Keratinocyte (primary cell): ENCODE results near the gene LDLRAD4. TPM values are rescaled to one million over a fixed set of nuclear protein-coding genes. Genes with fewer than 3 reads are reported as not detected.

Experiments used
- DNase-seq: peaks from one replicate; pipeline ENCODE4 v3.0.0-alpha.2; 2011; ENCODE audit warnings: low read depth, missing footprints, low spot score
- FAIRE-seq: peaks from 2 replicates; lab custom pipeline; 2011; peaks lifted over from hg19 to GRCh38; lab: Jason Lieb, UNC
- H2AFZ ChIP-seq: 2 replicates; pipeline ENCODE4 v1.6.0; 2012; ENCODE audit warnings: low read length, control low read depth, inconsistent platforms; ENCODE audit not compliant: control insufficient read depth
- H3K27ac ChIP-seq: 2 replicates; pipeline ENCODE4 v1.5.1; 2011; ENCODE audit warnings: low read length; ENCODE audit not compliant: control insufficient read depth, insufficient read depth
- H3K27me3 ChIP-seq: 3 replicates; pipeline ENCODE4 v1.6.0; 2011; ENCODE audit warnings: low read length; ENCODE audit not compliant: control insufficient read depth, insufficient read depth; ENCODE audit errors: extremely low read depth
- H3K36me3 ChIP-seq, 2 experiments: 2 replicates in 1 of 2; 3 replicates in 1 of 2; pipeline ENCODE4 v1.5.1; 2011; ENCODE audit warnings: low read length in 2 of 2, mild to moderate bottlenecking in 1 of 2; ENCODE audit not compliant: control insufficient read depth in 2 of 2, insufficient read depth in 2 of 2; ENCODE audit errors: extremely low read depth in 1 of 2
- H3K4me1 ChIP-seq: 3 replicates; pipeline ENCODE4 v1.5.1; 2011; ENCODE audit warnings: low read length; ENCODE audit not compliant: control insufficient read depth, insufficient read depth; ENCODE audit errors: extremely low read depth
- H3K4me2 ChIP-seq: 3 replicates; pipeline ENCODE4 v1.6.0; 2011; ENCODE audit warnings: low read depth, low read length; ENCODE audit not compliant: control insufficient read depth, insufficient read depth; ENCODE audit errors: extremely low read depth
- H3K4me3 ChIP-seq, 3 experiments: fragments of 200-600 bp in 1 of 3; sonication (generic) in 1 of 3; 2 replicates in 2 of 3; 3 replicates in 1 of 3; pipeline ENCODE4 v1.5.1; 2011 to 2016; ENCODE audit warnings: low read length in 3 of 3, mild to moderate bottlenecking in 3 of 3, control low read depth in 2 of 3, inconsistent platforms in 1 of 3, low read depth in 1 of 3, mixed read lengths in 1 of 3, mixed run types in 1 of 3, moderate library complexity in 1 of 3; ENCODE audit not compliant: control insufficient read depth in 2 of 3, insufficient read depth in 2 of 3; ENCODE audit errors: extremely low read depth in 1 of 3
- H3K79me2 ChIP-seq: 2 replicates; pipeline ENCODE4 v1.6.0; 2012; ENCODE audit warnings: low read length; ENCODE audit not compliant: control insufficient read depth, insufficient read depth
- H3K9ac ChIP-seq: 3 replicates; pipeline ENCODE4 v1.6.0; 2011; ENCODE audit warnings: low read length; ENCODE audit not compliant: control insufficient read depth, insufficient read depth; ENCODE audit errors: extremely low read depth
- H3K9me1 ChIP-seq: 3 replicates; pipeline ENCODE4 v1.6.0; 2011; ENCODE audit warnings: low read length; ENCODE audit not compliant: control insufficient read depth, insufficient read depth; ENCODE audit errors: extremely low read depth
- H3K9me3 ChIP-seq: 2 replicates; pipeline ENCODE4 v1.5.1; 2012; ENCODE audit warnings: low read depth, low read length; ENCODE audit not compliant: control insufficient read depth
- H4K20me1 ChIP-seq: 3 replicates; pipeline ENCODE4 v1.6.0; 2011; ENCODE audit warnings: low read length; ENCODE audit not compliant: control insufficient read depth, insufficient read depth; ENCODE audit errors: extremely low read depth
- CTCF ChIP-seq, 3 experiments: IDR thresholded peaks in 1 of 3; conservative IDR thresholded peaks in 1 of 3; optimal IDR thresholded peaks in 1 of 3; 2 replicates in 2 of 3; 3 replicates in 1 of 3; pipeline versions ENCODE3 to v1.5.1; 2011; ENCODE audit warnings: low read length in 3 of 3, mild to moderate bottlenecking in 3 of 3, moderate library complexity in 2 of 3, control low read depth in 1 of 3, inconsistent platforms in 1 of 3; ENCODE audit not compliant: insufficient read depth in 2 of 3; ENCODE audit errors: extremely low read depth in 1 of 3
- EZH2 ChIP-seq: IDR thresholded peaks from one replicate; pipeline ENCODE4 v1.6.1; 2012; ENCODE audit warnings: inconsistent platforms, mild to moderate bottlenecking, low read length, moderate library complexity
- dilution Hi-C: fragments of 300-500 bp; cut with MboI; formaldehyde crosslinking; loops from one replicate; pipeline ENCODE4 v1.7.0; 2020; ENCODE audit warnings: low sequenced_read_pairs; ENCODE audit not compliant: extremely low pct_ligation_motif_present
- polyA plus RNA-seq, 5 experiments: library from polyadenylated mRNA; depleted of rRNA in 3 of 5; stranded (reverse) in 3 of 5; stranded (forward) in 1 of 5; unstranded in 1 of 5; fragments of >200 nt; gene quantifications; 1 replicate in 1 of 5; 2 replicates in 3 of 5; 3 replicates in 1 of 5; pipeline versions ENCODE4 v1.2.1 to v1.2.3, GENCODE V29; 2011 to 2012; ENCODE audit warnings: missing spikeins in 2 of 5, low read depth in 1 of 5, low replicate concordance in 1 of 5

The LDLRAD4 gene
- polyA plus RNA-seq, 1 donor (not counting 4 experiments of a cell fraction or from before 2014, with no cell fraction given), result not detected

GRCh38 chr18:13192970-13193369 lies 25.6 kb upstream of the LDLRAD4 start:
- Histone ChIP-seq H4K20me1 (no peaks in the 10 kb centered on the region), H3K79me2 (no peaks in the 10 kb centered on the region), H2AFZ (no peak overlapping the region), H3K9ac (no peak overlapping the region), H3K36me3 (no peaks in the 10 kb centered on the region), H3K4me2 (no peak overlapping the region), H3K4me3 (no peak overlapping the region), H3K27me3 (peaks cover under 1% of the 10 kb centered on the region), H3K4me1 (no peaks in the 10 kb centered on the region), H3K27ac (no peak overlapping the region), H3K9me3 (no peaks in the 10 kb centered on the region), H3K9me1 (no peaks in the 10 kb centered on the region)
- dilution Hi-C loops, result no loop called here
- DNase-seq (no peak), FAIRE-seq (no peak)
- TF ChIP-seq CTCF (optimal IDR thresholded peaks at IDR 0.05 in 1 of 3, IDR thresholded peaks at IDR 0.05 in 1 of 3, conservative IDR thresholded peaks at IDR 0.05 in 1 of 3; ENCODE audit: extremely low read depth in 1 of 3, insufficient read depth in 2 of 3, low read length in 3 of 3) (no peak), EZH2 (no peak)

GRCh38 chr18:13194239-13194638 lies 24.3 kb upstream of the LDLRAD4 start:
- H3K9me3 ChIP-seq, result no peaks in the 10 kb centered on the region
- DNase-seq (no peak), FAIRE-seq (no peak)
- no peaks in the 10 kb centered on the region for H3K9me1 ChIP-seq
- dilution Hi-C loops, result no loop called here
- TF ChIP-seq EZH2 (no peak), CTCF (optimal IDR thresholded peaks at IDR 0.05 in 1 of 3, IDR thresholded peaks at IDR 0.05 in 1 of 3, conservative IDR thresholded peaks at IDR 0.05 in 1 of 3; ENCODE audit: extremely low read depth in 1 of 3, insufficient read depth in 2 of 3, low read length in 3 of 3) (no peak)
- H3K79me2 ChIP-seq, result no peaks in the 10 kb centered on the region
- no peak overlapping the region for H3K4me2 ChIP-seq
- no peaks in the 10 kb centered on the region for H3K27me3 ChIP-seq
- H3K27ac ChIP-seq, result no peak overlapping the region
- H3K9ac ChIP-seq, result no peak overlapping the region
- H3K4me1 ChIP-seq, result no peaks in the 10 kb centered on the region
- H3K36me3 ChIP-seq, result no peaks in the 10 kb centered on the region
- H3K4me3 ChIP-seq, result no peak overlapping the region
- H4K20me1 ChIP-seq, result no peaks in the 10 kb centered on the region
- no peak overlapping the region for H2AFZ ChIP-seq
